ENCODE measurements around the gene RFX6.

RFX6 gene

GRCh38 chr6:116895935-116896334 lies 18.9 kb downstream of the RFX6 start:
- H3K4me3 ChIP-seq (ENCODE audit: low read depth, low read length): no peak overlapping the region
- TF ChIP-seq CTCF (IDR thresholded peaks at IDR 0.05; ENCODE audit: borderline replicate concordance, insufficient read depth, low read depth, low read length): no peak

- H3K4me3 ChIP-seq (ENCODE audit: low read depth, low read length): no peak overlapping the region
- TF ChIP-seq CTCF (IDR thresholded peaks at IDR 0.05; ENCODE audit: borderline replicate concordance, insufficient read depth, low read depth, low read length): no peak
Observed at GRCh38 chr6:116902634-116903033, 25.6 kb downstream of the RFX6 start.

GRCh38 chr6:116922853-116923548 lies 46.0 kb downstream of the RFX6 start:
- H3K4me3 ChIP-seq (ENCODE audit: low read depth, low read length): no peak overlapping the region
- TF ChIP-seq CTCF (IDR thresholded peaks at IDR 0.05; ENCODE audit: borderline replicate concordance, insufficient read depth, low read depth, low read length): no peak

GRCh38 chr6:116924245-116924644 lies 47.2 kb downstream of the RFX6 start:
- no peak overlapping the region for H3K4me3 ChIP-seq (ENCODE audit: low read depth, low read length)
- no peak for TF ChIP-seq CTCF (IDR thresholded peaks at IDR 0.05; ENCODE audit: borderline replicate concordance, insufficient read depth, low read depth, low read length)

- TF ChIP-seq CTCF (IDR thresholded peaks at IDR 0.05; ENCODE audit: borderline replicate concordance, insufficient read depth, low read depth, low read length): no peak
- no peak overlapping the region for H3K4me3 ChIP-seq (ENCODE audit: low read depth, low read length)
Observed at GRCh38 chr6:116925088-116925794, 48.2 kb downstream of the RFX6 start.

GRCh38 chr6:116928677-116929076 lies 51.6 kb downstream of the RFX6 start:
- no peak for TF ChIP-seq CTCF (IDR thresholded peaks at IDR 0.05; ENCODE audit: borderline replicate concordance, insufficient read depth, low read depth, low read length)
- no peak overlapping the region for H3K4me3 ChIP-seq (ENCODE audit: low read depth, low read length)

- TF ChIP-seq CTCF (IDR thresholded peaks at IDR 0.05; ENCODE audit: borderline replicate concordance, insufficient read depth, low read depth, low read length): no peak
- no peak overlapping the region for H3K4me3 ChIP-seq (ENCODE audit: low read depth, low read length)
Observed at GRCh38 chr6:116929825-116930224, 52.8 kb downstream of the RFX6 start.

Data from GM12875 (cell line).